Vagina (tissue), 2 donors: ENCODE results near the gene PPIF.

ENCODE experiments used
- CTCF ChIP-seq, 3 experiments: fragments of 450-650 bp in 2 of 3; fragments of 200-600 bp in 1 of 3; sonication (generic) in 1 of 3; IDR thresholded peaks; one replicate each; pipeline ENCODE4 v1.5.1; 2017 to 2019; ENCODE audit warnings: antibody characterized with exemption in 3 of 3, mild to moderate bottlenecking in 2 of 3, moderate library complexity in 2 of 3
- POLR2A ChIP-seq, 2 donors: fragments of 450-650 bp; IDR thresholded peaks; one replicate each; pipeline ENCODE4 v1.6.1; 2017; ENCODE audit warnings: antibody characterized with exemption in 2 of 2, mild to moderate bottlenecking in 2 of 2, moderate library complexity in 2 of 2
- POLR2AphosphoS5 ChIP-seq, 2 donors: sonication (generic); formaldehyde crosslinking; IDR thresholded peaks; one replicate each; pipeline ENCODE4 v1.9.0; 2017; ENCODE audit warnings: antibody characterized with exemption in 2 of 2, mild to moderate bottlenecking in 2 of 2, low read depth in 1 of 2; ENCODE audit not compliant: insufficient read depth in 1 of 2

GRCh38 chr10:79321494-79321882 is 25.8 kb upstream of the PPIF start:
- TF ChIP-seq CTCF (IDR thresholded peaks at IDR 0.05), result no peak
- no peak for TF ChIP-seq POLR2AphosphoS5 (IDR thresholded peaks at IDR 0.05; ENCODE audit: insufficient read depth in 1 of 2, low read depth in 1 of 2)
- TF ChIP-seq POLR2A (IDR thresholded peaks at IDR 0.05), result no peak
